Adrenal gland (tissue), 5 donors: ENCODE measurements around the gene CNST.
"Not testable (repeated sequence)": the region's sequence is repeated elsewhere in the genome, so short reads cannot be mapped to it uniquely, and the experiment has no call there.

ENCODE experiments used
- CTCF ChIP-seq, 6 experiments: fragments of 450-650 bp in 4 of 6; fragments of 200-600 bp in 2 of 6; sonication (generic) in 1 of 6; IDR thresholded peaks; 1 replicate in 5 of 6; 2 replicates in 1 of 6; pipeline versions ENCODE4 v1.5.1 to v1.8.0; 2016 to 2021; ENCODE audit warnings: antibody characterized with exemption in 6 of 6, mild to moderate bottlenecking in 2 of 6, moderate library complexity in 1 of 6
- POLR2A ChIP-seq, 2 donors: fragments of 450-650 bp; IDR thresholded peaks; one replicate each; pipeline ENCODE4 v1.6.1; 2017; ENCODE audit warnings: antibody characterized with exemption in 2 of 2, mild to moderate bottlenecking in 2 of 2, moderate library complexity in 1 of 2
- donor health status: DM: no; HTN: no; CAD: no.

- not testable (repeated sequence) for TF ChIP-seq CTCF, POLR2A (IDR thresholded peaks at IDR 0.05)
These were observed 39.0 kb downstream of the CNST start for GRCh38 chr1:246605231-246605630.
